Activated CD4-positive, alpha-beta memory T cell treated with anti-CD3 and anti-CD28 coated beads, Interleukin-2, amount 10 ng/mL, durations not matched to agents 7 days and 5 days (primary cell): ENCODE results near the gene PRPH. TPM values are rescaled to one million over a fixed set of nuclear protein-coding genes. Genes with fewer than 3 reads are reported as not detected.
"Not testable (repeated sequence)": the region's sequence is repeated elsewhere in the genome, so short reads cannot be mapped to it uniquely, and the experiment has no call there.

Source experiments
- CTCF ChIA-PET: fragments of 350-600 bp; sonication (Branson Sonifier 250); formaldehyde crosslinking; loops from one replicate; lab custom pipeline; 2021; ENCODE audit warnings: antibody characterized with exemption, inconsistent platforms; lab: Charles Lee
- POLR2A ChIA-PET: fragments of 350-600 bp; sonication (Branson Sonifier 250); formaldehyde crosslinking; loops from one replicate; lab custom pipeline; 2021; ENCODE audit warnings: antibody characterized with exemption; lab: Charles Lee
- DNase-seq: peaks from one replicate; pipeline ENCODE4 v3.0.0-alpha.2; 2020
- H3K27ac Mint-ChIP-seq: one replicate; pipeline ENCODE4 v1.8.0; 2021; ENCODE audit warnings: mild to moderate bottlenecking, mixed read lengths
- H3K27me3 Mint-ChIP-seq: one replicate; pipeline ENCODE4 v1.8.0; 2021; ENCODE audit warnings: mixed read lengths
- H3K36me3 Mint-ChIP-seq: one replicate; pipeline ENCODE4 v1.8.0; 2021; ENCODE audit warnings: low read depth, mixed read lengths
- H3K4me1 Mint-ChIP-seq: one replicate; pipeline ENCODE4 v1.8.0; 2021; ENCODE audit warnings: mixed read lengths
- H3K4me3 Mint-ChIP-seq: one replicate; pipeline ENCODE4 v1.8.0; 2021; ENCODE audit warnings: mild to moderate bottlenecking, mixed read lengths
- H3K9me3 Mint-ChIP-seq: one replicate; pipeline ENCODE4 v1.8.0; 2021; ENCODE audit warnings: mixed read lengths
- total RNA-seq, 2 experiments: library from RNA; stranded (reverse); gene quantifications; one replicate each; pipeline ENCODE4 v1.2.3, GENCODE V29; 2021

Gene PRPH
- total RNA-seq, result under 1 TPM in 1 of 2 experiments, not detected in 1; 0.38 TPM

- Mint-ChIP-seq H3K4me1 (peaks cover 31% of the 10 kb centered on the region), H3K27me3 (peaks cover 54% of the 10 kb centered on the region), H3K36me3 (no peaks in the 10 kb centered on the region), H3K4me3 (no peak within 1 kb of the TSS), H3K9me3 (no peaks in the 10 kb centered on the region), H3K27ac (no peak within 1 kb of the TSS)
- ChIA-PET POLR2A (interaction anchor here (0.7 to 4.0 kb wide), 13 partner anchors 9 to 165 kb away, joined by 3 to 21 read pairs (median 5); partner anchors contain the start of genes C1QL4, DNAJC22, TROAP and TUBA1B), CTCF (interaction anchor here (0.7 to 14.1 kb wide), 16 partner anchors 20 to 442 kb away, joined by 3 to 161 read pairs (median 4); partner anchors contain the start of genes C1QL4, DNAJC22 and TROAP)
- DNase-seq, result no peak
These were observed at the start of gene PRPH for GRCh38 chr12:49295082-49295936. Gene PRPH, plus strand, starts transcription at chr12:49295147. Its CDS starts 54 bp downstream, at chr12:49295201.

- POLR2A ChIA-PET, result interaction anchor here (5.8 kb wide), 1 partner anchor 14 kb away, joined by 34 read pairs; the partner anchor contains the start of gene TUBA1C
- no peaks in the 10 kb centered on the region for H3K9me3 Mint-ChIP-seq
- CTCF ChIA-PET, result interaction anchor here (0.6 to 1.3 kb wide), 3 partner anchors 16 to 153 kb away, joined by 3 to 4 read pairs (median 3); partner anchors contain the start of gene SPATS2
- H3K4me3 Mint-ChIP-seq, result no peak overlapping the region
- no peak for DNase-seq
- H3K36me3 Mint-ChIP-seq, result no peaks in the 10 kb centered on the region
- peaks cover 3% of the 10 kb centered on the region for H3K4me1 Mint-ChIP-seq
- H3K27me3 Mint-ChIP-seq, result no peaks in the 10 kb centered on the region
- H3K27ac Mint-ChIP-seq, result no peak overlapping the region
These were observed 43.6 kb upstream of the PRPH start for GRCh38 chr12:49251357-49251756.

- Mint-ChIP-seq H3K4me3 (no peak overlapping the region), H3K4me1 (peaks cover 6% of the 10 kb centered on the region), H3K9me3 (no peaks in the 10 kb centered on the region), H3K27ac (no peak overlapping the region), H3K27me3 (no peaks in the 10 kb centered on the region), H3K36me3 (no peaks in the 10 kb centered on the region)
- ChIA-PET CTCF (interaction anchor here (0.6 to 0.8 kb wide), 2 partner anchors 9 to 11 kb away, joined by 3 to 5 read pairs; no protein-coding TSS in a partner anchor), POLR2A (interaction anchor here (5.8 kb wide), 1 partner anchor 12 kb away, joined by 34 read pairs; the partner anchor contains the start of gene TUBA1C)
- DNase-seq, result no peak
These were observed 41.8 kb upstream of the PRPH start for GRCh38 chr12:49253033-49253623.

GRCh38 chr12:49255456-49255855 is 39.5 kb upstream of the PRPH start:
- H3K27me3 Mint-ChIP-seq, H3K27ac Mint-ChIP-seq, H3K4me3 Mint-ChIP-seq, H3K9me3 Mint-ChIP-seq, DNase-seq, H3K36me3 Mint-ChIP-seq: not testable (repeated sequence)
- peaks cover 12% of the 10 kb centered on the region for H3K4me1 Mint-ChIP-seq
- CTCF ChIA-PET, result interaction anchor here (1.3 kb wide), 1 partner anchor 167 kb away, joined by 3 read pairs; no protein-coding TSS in a partner anchor
- POLR2A ChIA-PET, result interaction anchor here (1.6 to 5.8 kb wide), 3 partner anchors 9 to 125 kb away, joined by 4 to 34 read pairs (median 5); partner anchors contain the start of genes TUBA1B and TUBA1C

- Mint-ChIP-seq H3K27ac (no peak overlapping the region), H3K36me3 (no peaks in the 10 kb centered on the region), H3K4me3 (no peak overlapping the region), H3K9me3 (no peaks in the 10 kb centered on the region), H3K27me3 (no peaks in the 10 kb centered on the region), H3K4me1 (peaks cover 12% of the 10 kb centered on the region)
- DNase-seq, result no peak
- CTCF ChIA-PET, result interaction anchor here (0.7 to 1.3 kb wide), 3 partner anchors 167 to 713 kb away, joined by 3 to 4 read pairs (median 3); no protein-coding TSS in a partner anchor
- POLR2A ChIA-PET, result interaction anchor here (1.6 to 5.8 kb wide), 3 partner anchors 9 to 125 kb away, joined by 4 to 34 read pairs (median 5); partner anchors contain the start of genes TUBA1B and TUBA1C
These were observed 38.9 kb upstream of the PRPH start for GRCh38 chr12:49255857-49256637.

- ChIA-PET CTCF (interaction anchor here (0.7 to 1.7 kb wide), 4 partner anchors 15 to 112 kb away, joined by 3 to 5 read pairs (median 3); no protein-coding TSS in a partner anchor), POLR2A (interaction anchor here (1.0 to 1.3 kb wide), 2 partner anchors 10 to 126 kb away, joined by 3 read pairs; partner anchors contain the start of gene TUBA1B)
- H3K9me3 Mint-ChIP-seq, H3K36me3 Mint-ChIP-seq, H3K27me3 Mint-ChIP-seq, H3K4me3 Mint-ChIP-seq, H3K27ac Mint-ChIP-seq, DNase-seq: not testable (repeated sequence)
- H3K4me1 Mint-ChIP-seq, result peaks cover 14% of the 10 kb centered on the region
These were observed 37.3 kb upstream of the PRPH start for GRCh38 chr12:49257508-49258184.

GRCh38 chr12:49259452-49259851 is 35.5 kb upstream of the PRPH start:
- Mint-ChIP-seq H3K4me1 (peaks cover 22% of the 10 kb centered on the region), H3K27me3 (no peaks in the 10 kb centered on the region), H3K27ac (no peak overlapping the region), H3K4me3 (no peak overlapping the region), H3K36me3 (peaks cover 5% of the 10 kb centered on the region), H3K9me3 (no peaks in the 10 kb centered on the region)
- CTCF ChIA-PET, result interaction anchor here (1.4 kb wide), 1 partner anchor 24 kb away, joined by 5 read pairs; no protein-coding TSS in a partner anchor
- POLR2A ChIA-PET, result no interaction called here
- no peak for DNase-seq

GRCh38 chr12:49260166-49260565 is 34.8 kb upstream of the PRPH start:
- Mint-ChIP-seq H3K36me3 (peaks cover 6% of the 10 kb centered on the region), H3K27ac (no peak overlapping the region), H3K27me3 (no peaks in the 10 kb centered on the region), H3K4me1 (peaks cover 22% of the 10 kb centered on the region), H3K4me3 (no peak overlapping the region), H3K9me3 (no peaks in the 10 kb centered on the region)
- DNase-seq, result no peak
- ChIA-PET POLR2A (interaction anchor here (0.9 kb wide), 1 partner anchor 63 kb away, joined by 3 read pairs; the partner anchor contains the start of gene TROAP), CTCF (interaction anchor here (0.6 to 1.4 kb wide), 2 partner anchors 25 to 164 kb away, joined by 3 to 5 read pairs; no protein-coding TSS in a partner anchor)

- no peaks in the 10 kb centered on the region for H3K9me3 Mint-ChIP-seq
- H3K36me3 Mint-ChIP-seq, result peaks cover 11% of the 10 kb centered on the region
- no peak for DNase-seq
- H3K27ac Mint-ChIP-seq, result no peak overlapping the region
- H3K27me3 Mint-ChIP-seq, result no peaks in the 10 kb centered on the region
- POLR2A ChIA-PET, result interaction anchor here (0.6 to 0.9 kb wide), 3 partner anchors 17 to 310 kb away, joined by 3 read pairs; partner anchors contain the start of gene TROAP
- CTCF ChIA-PET, result interaction anchor here (0.6 to 1.4 kb wide), 2 partner anchors 26 to 165 kb away, joined by 3 to 5 read pairs; no protein-coding TSS in a partner anchor
- peaks cover 24% of the 10 kb centered on the region for H3K4me1 Mint-ChIP-seq
- no peak overlapping the region for H3K4me3 Mint-ChIP-seq
These were observed 34.2 kb upstream of the PRPH start for GRCh38 chr12:49260571-49261363.

GRCh38 chr12:49261721-49262120 is 33.2 kb upstream of the PRPH start:
- H3K9me3 Mint-ChIP-seq, result no peaks in the 10 kb centered on the region

More at GRCh38 chr12:49261721-49262120, 33.2 kb upstream of the PRPH start:
- no peaks in the 10 kb centered on the region for H3K27me3 Mint-ChIP-seq
- no peak overlapping the region for H3K27ac Mint-ChIP-seq
- no peak for DNase-seq
- ChIA-PET POLR2A (interaction anchor here (0.6 to 7.6 kb wide), 4 partner anchors 18 to 309 kb away, joined by 3 to 132 read pairs (median 3); partner anchors contain the start of genes LMBR1L and TUBA1B), CTCF (no interaction called here)
- peaks cover 17% of the 10 kb centered on the region for H3K36me3 Mint-ChIP-seq
- H3K4me1 Mint-ChIP-seq, result peaks cover 30% of the 10 kb centered on the region
- no peak overlapping the region for H3K4me3 Mint-ChIP-seq
